ENCODE measurements around the gene THOC1. TPM values are rescaled to one million over a fixed set of nuclear protein-coding genes. Genes with fewer than 3 reads are reported as not detected.

THOC1 gene
- total RNA-seq, 1 experiment from 2014 or later: 74.5 TPM

- no peak overlapping the region for H2AFZ ChIP-seq (ENCODE audit: low read length)
- no peak overlapping the region for H2BK15ac ChIP-seq (ENCODE audit: low read depth, low read length)
- no peak overlapping the region for H2BK5ac ChIP-seq (ENCODE audit: insufficient read length, low read length)
- H3K23ac ChIP-seq (ENCODE audit: insufficient read length, low read depth, low read length): no peak overlapping the region
- no peaks in the 10 kb centered on the region for H3K23me2 ChIP-seq (ENCODE audit: insufficient read length, low read depth, low read length, poor library complexity, severe bottlenecking)
- H4K8ac ChIP-seq (replicated peaks; ENCODE audit: insufficient read length, low read depth, low read length): no peak overlapping the region
- H3K9me3 ChIP-seq (ENCODE audit: control insufficient read depth, low read depth, low read length): no peaks in the 10 kb centered on the region
- H3K79me2 ChIP-seq (ENCODE audit: insufficient read depth, low read length): no peaks in the 10 kb centered on the region
- no peak overlapping the region for H3K14ac ChIP-seq (ENCODE audit: insufficient read depth, low read length)
- WGBS (ENCODE audit: extremely low coverage, insufficient read length, low lambda C conversion rate): no CpG with 5 or more reads among the region's 2 CpGs
- no peak overlapping the region for H3K56ac ChIP-seq (ENCODE audit: insufficient read length, low read depth, low read length)
- no peak overlapping the region for H2BK20ac ChIP-seq (ENCODE audit: low read depth, low read length, poor library complexity, severe bottlenecking)
- H3K4ac ChIP-seq (ENCODE audit: low read depth, low read length): no peak overlapping the region
- H2BK12ac ChIP-seq (ENCODE audit: insufficient read length, low read depth, low read length): no peak overlapping the region
- H3K27ac ChIP-seq (ENCODE audit: insufficient read length, low read depth, low read length): no peak overlapping the region
- TF ChIP-seq CTCF (conservative IDR thresholded peaks at IDR 0.05): no peak
- H3K79me1 ChIP-seq (ENCODE audit: insufficient read depth, low read depth, low read length, poor library complexity, severe bottlenecking): no peaks in the 10 kb centered on the region
- H4K20me1 ChIP-seq (ENCODE audit: control insufficient read depth, insufficient read depth, insufficient read length): no peaks in the 10 kb centered on the region
- H3K4me1 Mint-ChIP-seq: no peaks in the 10 kb centered on the region
- no peaks in the 10 kb centered on the region for H3K4me1 ChIP-seq (ENCODE audit: insufficient read depth, low read length)
- H3K4me2 ChIP-seq (ENCODE audit: insufficient read depth, insufficient read length, low read length): no peak overlapping the region
- H4K91ac ChIP-seq (ENCODE audit: insufficient read length, low read depth, low read length): no peak overlapping the region
- H3K27me3 Mint-ChIP-seq (ENCODE audit: low read depth): no peaks in the 10 kb centered on the region
- no peak overlapping the region for H3K4me3 Mint-ChIP-seq
- no peak for DNase-seq
- H3K18ac ChIP-seq (ENCODE audit: insufficient read length, low read depth, low read length): no peak overlapping the region
- no peak overlapping the region for H2AK5ac ChIP-seq (ENCODE audit: insufficient read length, low read length)
- H3K9me3 Mint-ChIP-seq: peaks cover 4 to 5% of the 10 kb centered on the region in 2 experiments; a peak in 4 of 5 replicates
- H3K27ac Mint-ChIP-seq: no peak overlapping the region
- no peak overlapping the region for H2BK120ac ChIP-seq (ENCODE audit: low read depth, low read length, poor library complexity, severe bottlenecking)
- no peak overlapping the region for H3T11ph ChIP-seq (ENCODE audit: low read length)
- H3K27me3 ChIP-seq (ENCODE audit: insufficient read depth, low read length): no peaks in the 10 kb centered on the region
- H4K5ac ChIP-seq (ENCODE audit: insufficient read length, low read depth, low read length): no peak overlapping the region
- H3K36me3 Mint-ChIP-seq (ENCODE audit: insufficient read depth in 1 of 3, low read depth in 3 of 3): peaks cover 41 to 84% (median 80%) of the 10 kb centered on the region in 3 experiments
- no peak overlapping the region for H3K9ac ChIP-seq (ENCODE audit: extremely low read depth, insufficient read length, low read length)
These were observed 22.5 kb downstream of the THOC1 start for GRCh38 chr18:245282-245847.

Data from H9 (cell line).